H7 (cell line): ENCODE measurements around the gene CRYZL1. TPM values are rescaled to one million over a fixed set of nuclear protein-coding genes. Genes with fewer than 3 reads are reported as not detected.
"Not testable (repeated sequence)": the region's sequence is repeated elsewhere in the genome, so short reads cannot be mapped to it uniquely, and the experiment has no call there.

Experiments used
- DNase-seq: peaks from one replicate; pipeline ENCODE4 v3.0.0; 2012
- H3K27me3 ChIP-seq: 2 replicates; pipeline ENCODE4 v1.6.0; 2011; ENCODE audit warnings: mild to moderate bottlenecking, low read length; ENCODE audit not compliant: control insufficient read depth, insufficient read depth
- H3K36me3 ChIP-seq: replicated peaks from 2 replicates; pipeline ENCODE4 v1.5.1; 2011; ENCODE audit warnings: low read length; ENCODE audit not compliant: control insufficient read depth, insufficient read depth
- H3K4me3 ChIP-seq: 2 replicates; pipeline ENCODE4 v1.5.1; 2011; ENCODE audit warnings: low read depth, mild to moderate bottlenecking, control low read depth, low read length, moderate library complexity; ENCODE audit not compliant: insufficient read depth
- total RNA-seq: library from RNA; depleted of rRNA; stranded (reverse); fragments of >200 nt; shearing (Covaris generic); gene quantifications from 2 replicates; pipeline ENCODE4 v1.2.3, GENCODE V29; 2014

The CRYZL1 gene
- total RNA-seq, 1 experiment from 2014 or later, result 8.3 TPM

- H3K4me3 ChIP-seq, H3K27me3 ChIP-seq, DNase-seq: not testable (repeated sequence)
- peaks cover 22% of the 10 kb centered on the region for H3K36me3 ChIP-seq
Observed at GRCh38 chr21:33576741-33577141, 64.8 kb downstream of the CRYZL1 start.

- Histone ChIP-seq H3K27me3 (no peaks in the 10 kb centered on the region), H3K4me3 (no peak overlapping the region), H3K36me3 (peaks cover 35% of the 10 kb centered on the region)
- DNase-seq, result no peak
Observed at GRCh38 chr21:33572350-33572749, 69.2 kb downstream of the CRYZL1 start.

- no peak for DNase-seq
Observed at GRCh38 chr21:33569991-33570390, 71.5 kb downstream of the CRYZL1 start.

GRCh38 chr21:33568448-33568847, 73.1 kb downstream of the CRYZL1 start:
- DNase-seq, result no peak
- peaks cover 22% of the 10 kb centered on the region for H3K36me3 ChIP-seq
- H3K4me3 ChIP-seq, result no peak overlapping the region
- no peaks in the 10 kb centered on the region for H3K27me3 ChIP-seq

More at GRCh38 chr21:33569991-33570390, 71.5 kb downstream of the CRYZL1 start:
- Histone ChIP-seq H3K36me3 (peaks cover 27% of the 10 kb centered on the region), H3K27me3 (no peaks in the 10 kb centered on the region), H3K4me3 (no peak overlapping the region)

- Histone ChIP-seq H3K4me3 (no peak overlapping the region), H3K36me3 (peaks cover 20% of the 10 kb centered on the region), H3K27me3 (no peaks in the 10 kb centered on the region)
- DNase-seq, result no peak
Observed at GRCh38 chr21:33567914-33568313, 73.6 kb downstream of the CRYZL1 start.

GRCh38 chr21:33566514-33566913, 75.0 kb downstream of the CRYZL1 start:
- Histone ChIP-seq H3K4me3 (no peak overlapping the region), H3K36me3 (peaks cover 18% of the 10 kb centered on the region), H3K27me3 (no peaks in the 10 kb centered on the region)
- DNase-seq, result no peak

GRCh38 chr21:33562389-33562788, 79.2 kb downstream of the CRYZL1 start:
- peaks cover 32% of the 10 kb centered on the region for H3K36me3 ChIP-seq

GRCh38 chr21:33561373-33561772, 80.2 kb downstream of the CRYZL1 start:
- peaks cover 35% of the 10 kb centered on the region for H3K36me3 ChIP-seq
- DNase-seq, result no peak

More at GRCh38 chr21:33562389-33562788, 79.2 kb downstream of the CRYZL1 start:
- no peak for DNase-seq
- no peaks in the 10 kb centered on the region for H3K27me3 ChIP-seq
- no peak overlapping the region for H3K4me3 ChIP-seq

GRCh38 chr21:33560965-33561364, 80.6 kb downstream of the CRYZL1 start:
- no peaks in the 10 kb centered on the region for H3K27me3 ChIP-seq
- no peak for DNase-seq
- H3K36me3 ChIP-seq, result peaks cover 35% of the 10 kb centered on the region
- no peak overlapping the region for H3K4me3 ChIP-seq

More at GRCh38 chr21:33561373-33561772, 80.2 kb downstream of the CRYZL1 start:
- no peaks in the 10 kb centered on the region for H3K27me3 ChIP-seq
- no peak overlapping the region for H3K4me3 ChIP-seq

- H3K27me3 ChIP-seq, result no peaks in the 10 kb centered on the region
- no peak overlapping the region for H3K4me3 ChIP-seq
- DNase-seq, result no peak
- H3K36me3 ChIP-seq, result peaks cover 38% of the 10 kb centered on the region
Observed at GRCh38 chr21:33559813-33560212, 81.7 kb downstream of the CRYZL1 start.

- H3K27me3 ChIP-seq, result no peaks in the 10 kb centered on the region
- H3K4me3 ChIP-seq, result no peak overlapping the region
- peaks cover 46% of the 10 kb centered on the region for H3K36me3 ChIP-seq
- DNase-seq, result no peak
Observed at GRCh38 chr21:33558777-33559421, 82.6 kb downstream of the CRYZL1 start.

GRCh38 chr21:33557447-33557846, 84.1 kb downstream of the CRYZL1 start:
- Histone ChIP-seq H3K4me3 (no peak overlapping the region), H3K36me3 (peaks cover 57% of the 10 kb centered on the region), H3K27me3 (no peaks in the 10 kb centered on the region)
- no peak for DNase-seq

- DNase-seq, result no peak
- Histone ChIP-seq H3K4me3 (no peak overlapping the region), H3K27me3 (no peaks in the 10 kb centered on the region), H3K36me3 (peaks cover 62% of the 10 kb centered on the region)
Observed at GRCh38 chr21:33554982-33555344, 86.6 kb downstream of the CRYZL1 start.

GRCh38 chr21:33554236-33554981, 87.1 kb downstream of the CRYZL1 start:
- Histone ChIP-seq H3K4me3 (no peak overlapping the region), H3K36me3 (peaks cover 61% of the 10 kb centered on the region)

GRCh38 chr21:33552999-33553598, 88.4 kb downstream of the CRYZL1 start:
- H3K27me3 ChIP-seq, result no peaks in the 10 kb centered on the region
- H3K36me3 ChIP-seq, result peaks cover 60% of the 10 kb centered on the region
- H3K4me3 ChIP-seq, result no peak overlapping the region
- DNase-seq, result no peak

More at GRCh38 chr21:33554236-33554981, 87.1 kb downstream of the CRYZL1 start:
- no peaks in the 10 kb centered on the region for H3K27me3 ChIP-seq
- no peak for DNase-seq
